H1 (cell line): ENCODE data around the gene PHACTR1. TPM values are rescaled to one million over a fixed set of nuclear protein-coding genes. Genes with fewer than 3 reads are reported as not detected.

Source experiments
- CTCF ChIA-PET: fragments of 300-600 bp; sonication (Branson Sonifier 250); formaldehyde crosslinking; loops from one replicate; lab custom pipeline; 2021; ENCODE audit not compliant: partially characterized antibody; lab: Charles Lee
- POLR2A ChIA-PET: fragments of 300-600 bp; sonication (Branson Sonifier 250); formaldehyde crosslinking; loops from one replicate; lab custom pipeline; 2021; ENCODE audit warnings: inconsistent platforms; ENCODE audit not compliant: partially characterized antibody; lab: Charles Lee
- DNase-seq, 2 experiments: peaks; one replicate each; pipeline versions ENCODE4 v3.0.0 to v3.0.0-alpha.2; 2010 to 2022; ENCODE audit warnings: low spot score in 2 of 2, low read depth in 1 of 2, mixed read lengths in 1 of 2
- FAIRE-seq: peaks from 2 replicates; lab custom pipeline; 2011; peaks lifted over from hg19 to GRCh38; lab: Jason Lieb, UNC
- H2AFZ ChIP-seq: 2 replicates; pipeline ENCODE4 v1.8.1; 2012; ENCODE audit warnings: low read length, inconsistent platforms
- H2AK5ac ChIP-seq: 2 replicates; pipeline ENCODE4 v1.6.1; 2013; ENCODE audit warnings: low read depth, low read length
- H2BK120ac ChIP-seq: replicated peaks from 2 replicates; pipeline ENCODE3; 2013; ENCODE audit warnings: low read depth, low read length, inconsistent platforms
- H2BK12ac ChIP-seq: 2 replicates; pipeline ENCODE4 v1.6.1; 2013; ENCODE audit warnings: low read depth, low read length
- H2BK15ac ChIP-seq: 2 replicates; pipeline ENCODE4 v1.6.1; 2013; ENCODE audit warnings: low read length
- H2BK20ac ChIP-seq: 2 replicates; pipeline ENCODE4 v1.6.1; 2013; ENCODE audit warnings: low read length
- H2BK5ac ChIP-seq: 2 replicates; pipeline ENCODE4 v1.6.1; 2013; ENCODE audit warnings: low read depth, low read length
- H3K14ac ChIP-seq: 2 replicates; pipeline ENCODE4 v1.6.1; 2013; ENCODE audit warnings: inconsistent platforms; ENCODE audit not compliant: insufficient read length
- H3K18ac ChIP-seq: 2 replicates; pipeline ENCODE4 v1.6.1; 2013; ENCODE audit warnings: low read length; ENCODE audit errors: extremely low read depth
- H3K23ac ChIP-seq: 2 replicates; pipeline ENCODE4 v1.6.1; 2013; ENCODE audit warnings: inconsistent platforms; ENCODE audit not compliant: insufficient read length
- H3K23me2 ChIP-seq: 2 replicates; pipeline ENCODE4 v1.6.1; 2013; ENCODE audit warnings: low read depth, low read length
- H3K27ac ChIP-seq: 2 replicates; pipeline ENCODE4 v1.6.1; 2011; ENCODE audit warnings: low read depth, low read length, inconsistent platforms
- H3K27me3 ChIP-seq, 4 experiments: replicated peaks in 1 of 4; 1 replicate in 1 of 4; 2 replicates in 3 of 4; pipeline versions ENCODE4 v1.6.1 to v1.8.1; 2011 to 2013; ENCODE audit warnings: low read length in 3 of 4, mild to moderate bottlenecking in 3 of 4, inconsistent platforms in 2 of 4, mixed read lengths in 2 of 4, moderate library complexity in 1 of 4; ENCODE audit not compliant: control insufficient read depth in 3 of 4, insufficient read depth in 3 of 4; ENCODE audit errors: extremely low read depth in 1 of 4
- H3K36me3 ChIP-seq, 4 experiments: 2 replicates each; pipeline versions ENCODE4 v1.6.1 to v1.8.1; 2011 to 2013; ENCODE audit warnings: mild to moderate bottlenecking in 4 of 4, low read length in 3 of 4, moderate library complexity in 2 of 4, control low read depth in 1 of 4, inconsistent platforms in 1 of 4; ENCODE audit not compliant: insufficient read depth in 4 of 4, control insufficient read depth in 2 of 4
- H3K4ac ChIP-seq: replicated peaks from 2 replicates; pipeline ENCODE3; 2013; ENCODE audit warnings: low read length, low read depth, mixed read lengths, inconsistent platforms; ENCODE audit not compliant: insufficient read length
- H3K4me1 ChIP-seq, 4 experiments: replicated peaks in 1 of 4; 1 replicate in 1 of 4; 2 replicates in 3 of 4; pipeline versions ENCODE4 v1.6.1 to v1.8.1; 2011 to 2013; ENCODE audit warnings: low read length in 3 of 4, inconsistent platforms in 2 of 4, mixed read lengths in 1 of 4; ENCODE audit not compliant: insufficient read depth in 4 of 4, control insufficient read depth in 3 of 4
- H3K4me2 ChIP-seq, 2 experiments: 2 replicates each; pipeline versions ENCODE4 v1.6.1 to v1.8.1; 2011 to 2013; ENCODE audit warnings: low read depth in 2 of 2, low read length in 2 of 2, control low read depth in 1 of 2, inconsistent platforms in 1 of 2, mild to moderate bottlenecking in 1 of 2; ENCODE audit not compliant: insufficient read depth in 1 of 2
- H3K4me3 ChIP-seq, 4 experiments: fragments of 200-600, 300-600 bp in 1 of 4; sonication (generic), shearing (Covaris generic), sonication (Bioruptor Twin) in 1 of 4; 2 replicates each; pipeline versions ENCODE4 v1.5.1 to v1.8.1; 2011 to 2016; ENCODE audit warnings: low read length in 4 of 4, low read depth in 3 of 4, control low read depth in 2 of 4, inconsistent platforms in 2 of 4, mild to moderate bottlenecking in 2 of 4, mixed read lengths in 1 of 4, moderate library complexity in 1 of 4; ENCODE audit not compliant: insufficient read depth in 2 of 4; ENCODE audit errors: extremely low read depth in 1 of 4
- H3K56ac ChIP-seq: replicated peaks from 2 replicates; pipeline ENCODE3; 2013; ENCODE audit warnings: low read depth, mild to moderate bottlenecking, mixed read lengths, low read length, inconsistent platforms; ENCODE audit not compliant: insufficient read length
- H3K79me1 ChIP-seq: 2 replicates; pipeline ENCODE4 v1.6.1; 2013; ENCODE audit warnings: low read depth, low read length, control low read depth
- H3K79me2 ChIP-seq, 2 experiments: 2 replicates each; pipeline versions ENCODE4 v1.6.1 to v1.8.1; 2012 to 2013; ENCODE audit warnings: low read length in 2 of 2, mild to moderate bottlenecking in 2 of 2, inconsistent platforms in 1 of 2; ENCODE audit not compliant: insufficient read depth in 2 of 2, control insufficient read depth in 1 of 2
- H3K9ac ChIP-seq, 4 experiments: replicated peaks in 1 of 4; 1 replicate in 1 of 4; 2 replicates in 3 of 4; pipeline versions ENCODE4 v1.6.1 to v1.8.1; 2011 to 2013; ENCODE audit warnings: low read depth in 3 of 4, low read length in 3 of 4, control low read depth in 2 of 4, mild to moderate bottlenecking in 2 of 4, moderate library complexity in 2 of 4, inconsistent platforms in 1 of 4; ENCODE audit errors: extremely low read depth in 1 of 4
- H3K9me3 ChIP-seq, 2 experiments: 2 replicates each; pipeline versions ENCODE4 v1.6.1 to v1.8.1; 2012 to 2013; ENCODE audit warnings: mild to moderate bottlenecking in 2 of 2, moderate library complexity in 2 of 2, control low read depth in 1 of 2, inconsistent platforms in 1 of 2, low read depth in 1 of 2, low read length in 1 of 2, mixed read lengths in 1 of 2; ENCODE audit not compliant: insufficient read depth in 2 of 2
- H4K20me1 ChIP-seq, 2 experiments: replicated peaks in 1 of 2; 2 replicates each; pipeline versions ENCODE3 to v1.8.1; 2011 to 2013; ENCODE audit warnings: inconsistent platforms in 2 of 2, low read length in 2 of 2, mild to moderate bottlenecking in 1 of 2; ENCODE audit not compliant: insufficient read depth in 2 of 2, control insufficient read depth in 1 of 2
- H4K5ac ChIP-seq: 2 replicates; pipeline ENCODE4 v1.6.1; 2013; ENCODE audit warnings: low read length, low read depth, mixed read lengths, inconsistent platforms; ENCODE audit not compliant: insufficient read length
- H4K8ac ChIP-seq: 2 replicates; pipeline ENCODE4 v1.8.0; 2013; ENCODE audit warnings: mild to moderate bottlenecking, moderate library complexity, low read length, inconsistent platforms; ENCODE audit not compliant: insufficient read depth; ENCODE audit errors: extremely low read depth
- H4K91ac ChIP-seq: replicated peaks from 2 replicates; pipeline ENCODE3; 2013; ENCODE audit warnings: low read length, mixed read lengths, inconsistent platforms; ENCODE audit not compliant: insufficient read length
- ATF3 ChIP-seq: IDR thresholded peaks from 2 replicates; pipeline ENCODE4 v1.6.1; 2011; ENCODE audit warnings: low read depth, mild to moderate bottlenecking, low read length; ENCODE audit not compliant: insufficient read depth
- CHD1 ChIP-seq: IDR thresholded peaks from 2 replicates; pipeline ENCODE4 v1.6.1; 2012; ENCODE audit warnings: low read depth, low read length, improper control_type of control experiment
- CTBP2 ChIP-seq: IDR thresholded peaks from 2 replicates; pipeline ENCODE4 v1.7.0; 2011; ENCODE audit warnings: borderline replicate concordance, mild to moderate bottlenecking, moderate library complexity, mixed read lengths, low read length; ENCODE audit not compliant: insufficient read depth, insufficient read length
- EP300 ChIP-seq, 2 experiments: IDR thresholded peaks; 1 replicate in 1 of 2; 2 replicates in 1 of 2; pipeline ENCODE4 v1.6.1; 2011 to 2012; ENCODE audit warnings: low read depth in 2 of 2, low read length in 2 of 2, mild to moderate bottlenecking in 2 of 2, borderline replicate concordance in 1 of 2, inconsistent platforms in 1 of 2, moderate library complexity in 1 of 2
- USF2 ChIP-seq: IDR thresholded peaks from 2 replicates; pipeline ENCODE4 v1.6.1; 2011; ENCODE audit warnings: low read length, improper control_type of control experiment
- YY1 ChIP-seq: IDR thresholded peaks from 2 replicates; pipeline ENCODE4 v1.6.1; 2011; ENCODE audit warnings: low read depth, mild to moderate bottlenecking, low read length
- ZNF274 ChIP-seq: IDR thresholded peaks from 2 replicates; pipeline ENCODE4 v1.7.0; 2012; ENCODE audit warnings: low read length, borderline replicate concordance; ENCODE audit errors: extremely low read depth
- WGBS, 2 experiments: shearing (Covaris generic) in 1 of 2; methylation state at CpG; one replicate each; pipeline versions ENCODE4 v1.1.6 to v1.1.7; 2013 to 2015; ENCODE audit warnings: low lambda C conversion rate in 2 of 2, mixed read lengths in 2 of 2, inconsistent platforms in 1 of 2, low coverage in 1 of 2, missing lambda C conversion rate in 1 of 2; ENCODE audit not compliant: insufficient replicate concordance in 2 of 2, insufficient coverage in 1 of 2, insufficient read length in 1 of 2; ENCODE audit errors: extremely low coverage in 1 of 2, missing lambda C conversion rate in 1 of 2; 5-methylcytosine and 5-hydroxymethylcytosine counted together
- polyA plus RNA-seq, 7 experiments: library from polyadenylated mRNA; depleted of rRNA in 3 of 7; stranded (reverse) in 5 of 7; unstranded in 2 of 7; fragments of >200 nt in 5 of 7; fragments of 200-250 nt in 2 of 7; gene quantifications; 1 replicate in 5 of 7; 2 replicates in 1 of 7; 4 replicates in 1 of 7; pipeline versions ENCODE4 v1.2.1 to v1.2.3, GENCODE V29; 2011 to 2013; ENCODE audit warnings: missing spikeins in 2 of 7, mixed read lengths in 2 of 7
- total RNA-seq: library from RNA; stranded (reverse); fragmentation: NEBNext Ultra II Directional; extraction: Animal tissue kit (Norgen Biotek cat#: 25700); gene quantifications from 2 replicates; pipeline ENCODE4 v1.2.1, GENCODE V29; 2021
- TF ChIP-seq, protein P1 (sequence below): IDR thresholded peaks from 2 replicates; pipeline ENCODE4 v1.6.1; 2012; ENCODE audit warnings: low read length, inconsistent platforms

Gene PHACTR1
- total and polyA plus RNA-seq, 2 of the 8 experiments (the other 6 are each of a cell fraction or from before 2014, with no cell fraction given): 3.9 to 17.1 TPM

DNA sequence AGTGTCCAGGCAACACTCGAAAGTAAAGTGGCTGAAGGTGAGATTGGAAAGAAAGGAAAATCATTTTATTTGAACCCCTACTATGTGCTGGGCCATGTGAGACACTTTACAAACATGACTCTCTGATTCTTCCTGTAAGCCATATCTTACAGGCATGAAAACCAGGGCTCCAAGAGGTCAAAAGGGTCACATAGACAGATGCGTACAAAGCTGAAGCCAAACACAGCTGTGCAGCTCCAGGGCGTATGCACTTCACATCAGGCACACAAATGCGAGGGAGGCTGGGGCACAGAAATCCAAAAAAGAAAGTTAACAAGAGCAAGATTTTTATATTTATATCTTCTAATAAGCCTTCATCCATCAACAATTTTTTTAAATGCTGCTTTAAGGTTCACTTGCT lies 176.5 kb downstream of the PHACTR1 start:
- CTCF ChIA-PET: interaction anchor here (0.5 to 5.9 kb wide), 25 partner anchors 10 to 308 kb away, joined by 3 to 58 read pairs (median 5); no protein-coding TSS in a partner anchor

More for the DNA sequence above, 176.5 kb downstream of the PHACTR1 start:
- 90% methylated on average over 4 of the region's 4 CpGs; no CpG with 5 or more reads in 1 of the 2 experiments for WGBS, 2 experiments
- Histone ChIP-seq H2AK5ac (no peak overlapping the region), H4K91ac (no peak overlapping the region), H3K56ac (no peak overlapping the region), H2AFZ (no peak overlapping the region), H2BK12ac (no peak overlapping the region), H3K18ac (no peak overlapping the region), H3K27me3 (no peaks in the 10 kb centered on the region), H3K27ac (no peak overlapping the region), H4K20me1 (no peaks in the 10 kb centered on the region), H2BK5ac (no peak overlapping the region), H4K5ac (no peak overlapping the region), H3K36me3 (no peaks in the 10 kb centered on the region; a peak in 1 of 8 replicates), H3K79me1 (peaks cover 3% of the 10 kb centered on the region), H3K4me1 (peaks cover 0 to 4% (median under 1%) of the 10 kb centered on the region in 4 experiments; a peak in 3 of 7 replicates), H3K4me2 (no peak overlapping the region), H2BK15ac (no peak overlapping the region), H2BK120ac (no peak overlapping the region), H3K23ac (no peak overlapping the region), H3K4ac (no peak overlapping the region), H3K23me2 (no peaks in the 10 kb centered on the region), H2BK20ac (no peak overlapping the region), H3K79me2 (no peaks in the 10 kb centered on the region; a peak in 1 of 4 replicates), H3K9me3 (peaks cover 6 to 10% of the 10 kb centered on the region in 2 experiments), H3K4me3 (no peak overlapping the region), H3K14ac (no peak overlapping the region), H3K9ac (no peak overlapping the region), H4K8ac (no peak overlapping the region)
- POLR2A ChIA-PET: interaction anchor here (1.1 kb wide), 1 partner anchor 255 kb away, joined by 3 read pairs; no protein-coding TSS in a partner anchor
- DNase-seq: no peak
- no peak for FAIRE-seq
- TF ChIP-seq USF2 (no peak), YY1 (no peak), CHD1 (no peak), EP300 (IDR thresholded peaks at IDR 0.05; ENCODE audit: borderline replicate concordance in 1 of 2, low read depth in 2 of 2, low read length in 2 of 2) (no peak), ZNF274 (no peak), CTBP2 (no peak), ATF3 (no peak)
- TF ChIP-seq, protein P1, sequence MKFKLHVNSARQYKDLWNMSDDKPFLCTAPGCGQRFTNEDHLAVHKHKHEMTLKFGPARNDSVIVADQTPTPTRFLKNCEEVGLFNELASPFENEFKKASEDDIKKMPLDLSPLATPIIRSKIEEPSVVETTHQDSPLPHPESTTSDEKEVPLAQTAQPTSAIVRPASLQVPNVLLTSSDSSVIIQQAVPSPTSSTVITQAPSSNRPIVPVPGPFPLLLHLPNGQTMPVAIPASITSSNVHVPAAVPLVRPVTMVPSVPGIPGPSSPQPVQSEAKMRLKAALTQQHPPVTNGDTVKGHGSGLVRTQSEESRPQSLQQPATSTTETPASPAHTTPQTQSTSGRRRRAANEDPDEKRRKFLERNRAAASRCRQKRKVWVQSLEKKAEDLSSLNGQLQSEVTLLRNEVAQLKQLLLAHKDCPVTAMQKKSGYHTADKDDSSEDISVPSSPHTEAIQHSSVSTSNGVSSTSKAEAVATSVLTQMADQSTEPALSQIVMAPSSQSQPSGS: no peak
